ENCODE results near the gene ZFP92.

Gene ZFP92

DNA sequence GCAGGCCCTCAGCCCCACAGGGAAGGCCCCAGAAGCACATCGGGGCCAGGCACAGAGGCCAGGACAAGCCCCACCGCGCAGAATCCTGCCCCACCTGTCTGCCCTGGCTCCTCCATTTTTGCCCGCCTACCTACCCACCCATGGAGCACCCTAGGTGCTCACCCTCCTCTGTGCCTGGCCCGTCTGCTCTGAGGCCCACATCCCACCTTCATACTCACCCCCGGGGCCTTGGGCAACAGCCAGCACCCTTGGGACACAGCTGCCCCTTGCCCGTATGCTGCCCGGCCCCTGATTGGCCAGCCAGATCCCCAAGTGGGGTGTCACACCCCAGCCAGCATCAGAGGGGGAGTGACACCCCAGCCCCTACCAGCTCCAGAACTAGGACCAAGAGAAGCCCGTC, 45.4 kb downstream of the ZFP92 start:
- H3K27me3 ChIP-seq, result no peaks in the 10 kb centered on the region
- no peak for DNase-seq
- no peaks in the 10 kb centered on the region for H3K9me3 ChIP-seq
- H3K4me1 ChIP-seq, result no peaks in the 10 kb centered on the region
- H3K4me3 ChIP-seq, result no peak overlapping the region
- intact Hi-C loops (cut with DNase I; ENCODE audit: low total_unique reads), result no loop called here
- no peak overlapping the region for H3K27ac ChIP-seq
- TF ChIP-seq, protein P1, sequence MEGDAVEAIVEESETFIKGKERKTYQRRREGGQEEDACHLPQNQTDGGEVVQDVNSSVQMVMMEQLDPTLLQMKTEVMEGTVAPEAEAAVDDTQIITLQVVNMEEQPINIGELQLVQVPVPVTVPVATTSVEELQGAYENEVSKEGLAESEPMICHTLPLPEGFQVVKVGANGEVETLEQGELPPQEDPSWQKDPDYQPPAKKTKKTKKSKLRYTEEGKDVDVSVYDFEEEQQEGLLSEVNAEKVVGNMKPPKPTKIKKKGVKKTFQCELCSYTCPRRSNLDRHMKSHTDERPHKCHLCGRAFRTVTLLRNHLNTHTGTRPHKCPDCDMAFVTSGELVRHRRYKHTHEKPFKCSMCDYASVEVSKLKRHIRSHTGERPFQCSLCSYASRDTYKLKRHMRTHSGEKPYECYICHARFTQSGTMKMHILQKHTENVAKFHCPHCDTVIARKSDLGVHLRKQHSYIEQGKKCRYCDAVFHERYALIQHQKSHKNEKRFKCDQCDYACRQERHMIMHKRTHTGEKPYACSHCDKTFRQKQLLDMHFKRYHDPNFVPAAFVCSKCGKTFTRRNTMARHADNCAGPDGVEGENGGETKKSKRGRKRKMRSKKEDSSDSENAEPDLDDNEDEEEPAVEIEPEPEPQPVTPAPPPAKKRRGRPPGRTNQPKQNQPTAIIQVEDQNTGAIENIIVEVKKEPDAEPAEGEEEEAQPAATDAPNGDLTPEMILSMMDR (IDR thresholded peaks at IDR 0.05), result no peak
- peaks cover 15 to 36% (median 34%) of the 10 kb centered on the region in 3 donors for H3K36me3 ChIP-seq

DNA sequence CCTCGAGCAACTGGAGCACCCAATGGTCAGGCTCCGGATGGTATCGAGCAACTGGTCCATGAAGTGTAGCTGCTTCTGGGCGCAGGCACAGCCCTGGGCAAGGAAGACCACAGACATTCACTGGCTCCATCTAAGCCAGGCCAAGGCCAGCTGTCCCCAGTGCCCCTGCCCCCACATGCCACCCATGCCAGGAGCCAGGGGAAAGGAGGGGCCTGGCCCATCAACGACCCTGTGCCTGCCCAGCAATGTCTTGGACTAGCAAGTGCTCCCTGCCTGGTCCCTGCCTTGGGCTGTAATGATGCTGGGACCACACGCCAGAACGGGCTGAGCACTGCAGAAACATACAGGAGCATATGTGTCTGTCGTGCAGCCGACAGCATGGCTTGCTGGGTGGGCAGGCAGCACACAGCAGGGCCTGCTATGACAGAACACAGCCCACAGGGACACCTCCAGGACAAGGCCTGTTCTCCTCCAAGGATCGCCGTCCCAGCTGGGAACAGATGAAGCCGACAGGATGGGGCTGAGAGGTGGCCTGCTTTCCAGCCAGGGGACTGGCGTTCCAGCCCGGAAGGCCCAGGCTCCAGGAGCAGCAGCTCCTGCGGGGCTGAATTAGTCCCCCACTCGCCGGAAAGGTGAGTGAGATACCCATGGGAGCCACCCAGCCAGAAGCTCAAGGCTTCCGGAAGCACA, 46.0 kb downstream of the ZFP92 start:
- no peaks in the 10 kb centered on the region for H3K9me3 ChIP-seq
- DNase-seq, result no peak
- H3K27me3 ChIP-seq, result no peaks in the 10 kb centered on the region
- intact Hi-C loops (cut with DNase I; ENCODE audit: low total_unique reads), result no loop called here
- no peak overlapping the region for H3K27ac ChIP-seq
- TF ChIP-seq, protein P1 (IDR thresholded peaks at IDR 0.05), result no peak
- no peaks in the 10 kb centered on the region for H3K4me1 ChIP-seq
- no peak overlapping the region for H3K4me3 ChIP-seq
- peaks cover 15 to 42% (median 39%) of the 10 kb centered on the region in 3 donors for H3K36me3 ChIP-seq

DNA sequence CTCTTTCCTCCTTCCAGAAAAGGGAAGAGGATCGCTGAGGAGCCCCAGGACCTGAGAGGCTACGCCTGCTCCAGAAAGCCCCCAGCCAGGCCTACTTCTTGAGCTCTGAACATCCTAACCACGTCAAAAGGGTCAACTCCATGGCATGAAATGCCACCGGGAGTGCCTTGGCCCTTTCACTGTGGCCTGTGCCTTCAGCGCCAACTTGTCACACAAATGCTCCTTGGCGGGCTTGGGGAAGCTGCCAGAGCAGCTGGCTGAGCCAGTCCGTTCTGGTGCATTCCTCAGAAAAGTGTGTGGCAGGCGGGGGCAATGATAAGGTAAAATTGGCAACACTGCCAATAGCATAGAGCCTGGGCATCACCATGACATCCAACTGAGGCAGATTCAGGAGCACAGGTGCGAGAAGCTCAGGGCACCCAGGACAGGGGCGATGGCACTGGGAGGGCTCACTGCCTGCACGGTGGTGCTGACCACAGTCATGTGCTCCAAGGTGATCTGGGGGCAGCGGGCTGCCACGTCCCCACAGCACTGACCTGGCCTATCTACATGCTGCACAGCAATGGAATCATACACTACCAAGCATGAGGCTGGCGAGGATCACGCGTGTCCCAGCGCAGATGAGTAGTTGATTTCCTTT, 46.7 kb downstream of the ZFP92 start:
- Histone ChIP-seq H3K4me3 (no peak overlapping the region), H3K9me3 (no peaks in the 10 kb centered on the region), H3K27me3 (no peaks in the 10 kb centered on the region), H3K36me3 (peaks cover 15 to 49% (median 39%) of the 10 kb centered on the region in 3 donors), H3K27ac (no peak overlapping the region), H3K4me1 (no peaks in the 10 kb centered on the region)
- no peak for DNase-seq
- intact Hi-C loops (cut with DNase I; ENCODE audit: low total_unique reads), result no loop called here
- TF ChIP-seq, protein P1 (IDR thresholded peaks at IDR 0.05), result no peak

DNA sequence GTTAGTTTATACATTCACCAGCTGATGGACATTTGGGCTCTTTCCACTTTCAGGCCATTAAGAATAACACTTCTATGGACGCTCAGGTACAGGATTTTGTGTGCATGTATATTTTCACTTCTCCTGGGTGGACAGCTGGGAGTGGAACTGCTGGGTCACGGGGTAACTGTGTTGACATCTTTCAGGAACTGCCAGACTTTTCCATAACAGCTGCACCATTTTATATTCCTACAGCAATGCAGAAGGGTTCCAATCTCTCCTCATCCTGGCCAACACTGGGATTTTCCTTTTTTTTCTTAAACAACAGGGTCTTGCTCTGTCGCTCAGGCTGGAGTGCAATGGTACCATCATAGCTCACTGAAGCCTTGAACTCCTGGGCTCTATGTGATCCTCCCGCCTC, 47.2 kb downstream of the ZFP92 start:
- H3K27ac ChIP-seq, result no peak overlapping the region
- intact Hi-C loops (cut with DNase I; ENCODE audit: low total_unique reads), result no loop called here

DNA sequence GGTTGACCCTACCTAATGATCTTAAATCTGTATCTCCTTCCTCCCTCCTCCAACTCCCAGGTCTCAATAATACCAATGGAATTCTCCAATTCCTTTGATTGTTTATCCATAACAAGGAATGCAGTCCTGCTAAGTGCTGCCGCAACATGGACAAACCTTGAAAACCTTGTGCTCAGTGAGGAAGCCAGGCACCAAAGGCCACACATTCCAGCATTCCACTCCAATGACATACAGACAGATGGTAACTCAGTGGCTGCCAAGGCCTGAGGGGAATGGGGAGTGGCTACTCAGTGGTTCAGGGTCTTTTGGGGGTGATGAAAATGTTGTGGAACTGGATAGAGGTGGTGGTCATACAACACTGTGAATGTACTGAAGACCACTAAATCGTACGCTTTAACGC, 48.7 kb downstream of the ZFP92 start:
- no peaks in the 10 kb centered on the region for H3K27me3 ChIP-seq
- no peak overlapping the region for H3K4me3 ChIP-seq
- TF ChIP-seq, protein P1 (IDR thresholded peaks at IDR 0.05), result no peak
- H3K4me1 ChIP-seq, result no peaks in the 10 kb centered on the region
- no peak for DNase-seq
- no peak overlapping the region for H3K27ac ChIP-seq
- no peaks in the 10 kb centered on the region for H3K9me3 ChIP-seq
- H3K36me3 ChIP-seq, result peaks cover 10 to 45% (median 29%) of the 10 kb centered on the region in 3 donors
- intact Hi-C loops (cut with DNase I; ENCODE audit: low total_unique reads), result no loop called here

More for the DNA sequence above, 47.2 kb downstream of the ZFP92 start:
- no peak for DNase-seq
- Histone ChIP-seq H3K27me3 (no peaks in the 10 kb centered on the region), H3K4me3 (no peak overlapping the region), H3K36me3 (peaks cover 15 to 48% (median 39%) of the 10 kb centered on the region in 3 donors), H3K4me1 (no peaks in the 10 kb centered on the region), H3K9me3 (no peaks in the 10 kb centered on the region)
- TF ChIP-seq, protein P1 (IDR thresholded peaks at IDR 0.05), result no peak

All from tibial artery (tissue), 4 donors.